Adrenal gland (tissue), 5 donors: Measurements from ENCODE around the gene CYP27B1.
"Not testable (repeated sequence)": the region's sequence is repeated elsewhere in the genome, so short reads cannot be mapped to it uniquely, and the experiment has no call there.

Source experiments
- CTCF ChIP-seq, 6 experiments: fragments of 450-650 bp in 4 of 6; fragments of 200-600 bp in 2 of 6; sonication (generic) in 1 of 6; IDR thresholded peaks; 1 replicate in 5 of 6; 2 replicates in 1 of 6; pipeline versions ENCODE4 v1.5.1 to v1.8.0; 2016 to 2021; ENCODE audit warnings: antibody characterized with exemption in 6 of 6, mild to moderate bottlenecking in 2 of 6, moderate library complexity in 1 of 6
- POLR2A ChIP-seq, 2 donors: fragments of 450-650 bp; IDR thresholded peaks; one replicate each; pipeline ENCODE4 v1.6.1; 2017; ENCODE audit warnings: antibody characterized with exemption in 2 of 2, mild to moderate bottlenecking in 2 of 2, moderate library complexity in 1 of 2
- donor health status: DM: no; HTN: no; CAD: no.

GRCh38 chr12:57715036-57715748 is 51.7 kb downstream of the CYP27B1 start:
- TF ChIP-seq CTCF, POLR2A (IDR thresholded peaks at IDR 0.05): not testable (repeated sequence)
